GM19238 (cell line): Measurements from ENCODE around the gene HSH2D.

ENCODE experiments used
- DNase-seq: peaks from one replicate; pipeline ENCODE4 v3.0.0; 2011; ENCODE audit warnings: low spot score; ENCODE audit not compliant: insufficient read length

Gene HSH2D

DNA sequence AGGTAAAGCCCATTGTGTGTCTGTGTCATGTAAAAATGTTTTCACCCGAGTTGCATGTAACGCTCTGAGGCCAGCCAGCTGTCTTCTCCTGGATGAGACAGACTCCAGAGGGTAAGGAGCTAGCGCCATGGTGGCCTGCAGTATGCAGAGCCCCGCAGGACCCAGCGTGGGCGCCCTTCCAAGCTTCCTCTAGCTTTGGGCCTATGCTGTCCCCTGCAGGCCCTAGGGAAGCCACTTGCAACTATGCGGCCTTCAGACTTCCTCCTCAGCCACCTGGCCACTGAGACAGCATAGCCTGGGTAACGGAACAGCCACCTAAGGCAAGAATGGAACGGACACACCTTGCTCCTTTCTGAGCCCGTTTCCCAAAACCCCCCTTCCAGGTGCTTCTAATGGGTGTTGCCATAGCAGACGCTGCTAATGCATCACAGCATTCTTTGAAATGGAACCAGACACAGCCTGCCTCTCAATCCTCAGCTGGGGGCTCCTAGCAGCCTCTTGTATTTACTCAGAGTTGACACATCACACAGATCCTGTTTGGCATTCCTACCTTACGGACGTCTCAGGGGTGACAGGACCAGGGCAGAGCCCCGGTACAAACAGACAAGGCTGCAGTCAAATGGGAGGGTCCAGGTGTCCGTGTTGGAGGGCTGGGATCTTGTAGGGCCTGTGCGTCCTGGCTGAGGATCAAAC lies 47.9 kb downstream of the HSH2D start:
- no peak for DNase-seq

DNA sequence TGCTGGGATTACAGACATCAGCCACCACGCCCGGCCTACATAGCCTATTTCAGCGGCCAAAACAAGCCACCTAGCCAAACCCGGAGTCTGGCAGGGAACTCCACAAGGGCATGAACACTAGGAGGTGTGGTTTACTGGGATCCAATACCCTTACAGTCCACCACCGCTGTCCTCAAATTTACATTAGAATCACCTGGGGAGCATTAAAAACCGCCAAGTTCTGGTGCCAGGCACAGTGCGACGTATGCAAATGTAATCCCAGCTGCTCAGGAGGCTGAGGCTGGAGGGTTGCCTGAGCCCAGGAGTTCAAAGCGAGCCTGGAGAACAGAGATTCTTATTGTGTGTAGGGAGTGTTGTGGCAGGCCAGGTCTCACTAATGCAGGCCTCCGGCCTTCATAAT lies 50.0 kb downstream of the HSH2D start:
- no peak for DNase-seq

DNA sequence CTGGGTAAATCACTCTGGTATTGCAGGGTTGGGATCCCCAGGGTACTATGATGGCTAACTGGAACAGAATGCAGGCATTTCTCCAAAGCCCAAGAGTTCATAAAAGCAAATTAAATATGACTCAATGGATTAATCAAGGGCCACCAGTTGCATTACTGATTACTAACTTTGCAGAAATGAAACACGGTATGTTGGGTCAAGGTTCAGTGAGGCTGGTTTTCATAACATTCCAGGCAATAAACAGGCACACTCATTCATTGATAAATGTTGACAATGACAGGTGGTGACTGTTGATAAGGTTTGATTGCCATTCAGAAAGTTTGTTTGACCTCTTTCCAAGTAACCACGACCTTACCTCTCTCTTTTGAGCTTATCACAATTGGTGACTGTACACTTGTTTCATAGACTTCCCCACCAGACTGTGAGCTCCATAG lies 53.7 kb downstream of the HSH2D start:
- DNase-seq: no peak

GRCh38 chr19:16197622-16198369 lies 54.3 kb downstream of the HSH2D start, which contains the start of gene AP1M1:
TSS of gene AP1M1 (plus strand) at chr19:16197911. CDS start at chr19:16198027, 116 bp downstream.
- peak; percentile 98 for DNase-seq

- DNase-seq: no peak
These were observed 54.8 kb downstream of the HSH2D start for GRCh38 chr19:16198370-16198651.

- DNase-seq: no peak
These were observed 55.9 kb downstream of the HSH2D start for GRCh38 chr19:16199275-16199932.

DNA sequence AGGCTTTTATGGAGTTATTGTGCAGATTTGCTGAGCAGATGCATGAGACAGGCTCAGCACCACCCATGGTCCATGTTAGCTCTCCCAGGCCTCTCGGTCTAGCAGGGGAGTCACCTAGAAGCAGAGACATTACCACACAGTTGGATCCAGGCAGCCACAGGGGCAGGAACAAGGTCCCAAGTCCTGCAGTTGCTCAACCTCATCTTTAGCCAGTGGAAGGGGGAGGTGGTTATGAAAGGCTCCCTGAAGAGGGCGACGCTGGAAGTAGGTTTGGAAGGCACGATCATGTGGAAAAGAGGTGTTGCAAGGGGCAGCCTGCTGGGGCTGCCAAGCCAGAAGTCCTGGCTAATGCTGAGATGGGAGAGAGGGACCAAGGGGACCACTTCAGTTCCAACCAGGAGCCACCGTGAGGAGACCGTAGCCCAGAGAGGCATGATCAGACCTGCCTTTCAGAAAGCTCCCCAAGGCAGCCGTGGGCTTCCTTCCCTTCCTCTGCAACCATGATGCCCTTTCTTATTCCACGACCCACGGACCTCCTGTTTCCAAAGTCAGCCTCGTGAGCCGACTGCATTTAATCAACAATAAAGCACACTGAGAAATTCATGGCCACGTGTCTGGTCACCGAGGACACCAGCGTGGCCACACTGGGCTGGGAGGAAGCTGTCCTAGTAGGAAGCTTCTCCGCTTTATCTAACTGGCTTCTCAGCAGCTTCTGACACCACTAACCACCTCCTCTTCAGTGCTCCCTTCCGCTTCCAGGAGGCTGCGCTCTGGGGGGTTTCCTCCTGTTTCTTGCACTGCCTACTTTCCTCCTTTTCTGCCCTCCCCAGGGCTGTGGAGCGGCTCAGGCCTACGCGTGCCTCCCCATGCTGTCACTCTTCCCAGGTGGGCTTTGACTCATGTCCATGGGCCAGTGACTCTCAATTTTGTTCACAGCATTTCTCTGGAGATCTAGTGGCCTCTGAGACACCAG lies 56.8 kb downstream of the HSH2D start:
- no peak for DNase-seq

DNA sequence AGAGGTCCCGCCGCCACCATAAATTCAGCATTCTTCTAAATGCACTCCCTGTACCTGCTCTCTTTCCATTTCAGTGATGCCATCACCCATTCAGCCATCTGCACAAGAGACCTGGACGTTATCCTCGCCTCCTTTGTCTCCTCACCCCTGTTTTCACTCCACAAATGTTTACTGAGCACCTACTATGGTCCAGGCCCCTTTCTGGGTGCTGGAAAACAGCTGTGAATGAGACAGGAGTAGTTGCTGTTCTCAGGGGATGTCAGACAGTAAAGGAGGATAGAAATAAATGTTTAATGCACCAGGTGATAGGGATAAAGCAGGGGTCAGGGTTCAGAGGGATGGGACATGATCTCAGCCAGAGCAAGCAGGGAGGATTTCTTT lies 57.5 kb downstream of the HSH2D start:
- DNase-seq: no peak

- DNase-seq: no peak
These were observed 59.1 kb downstream of the HSH2D start for GRCh38 chr19:16202320-16203255.

DNA sequence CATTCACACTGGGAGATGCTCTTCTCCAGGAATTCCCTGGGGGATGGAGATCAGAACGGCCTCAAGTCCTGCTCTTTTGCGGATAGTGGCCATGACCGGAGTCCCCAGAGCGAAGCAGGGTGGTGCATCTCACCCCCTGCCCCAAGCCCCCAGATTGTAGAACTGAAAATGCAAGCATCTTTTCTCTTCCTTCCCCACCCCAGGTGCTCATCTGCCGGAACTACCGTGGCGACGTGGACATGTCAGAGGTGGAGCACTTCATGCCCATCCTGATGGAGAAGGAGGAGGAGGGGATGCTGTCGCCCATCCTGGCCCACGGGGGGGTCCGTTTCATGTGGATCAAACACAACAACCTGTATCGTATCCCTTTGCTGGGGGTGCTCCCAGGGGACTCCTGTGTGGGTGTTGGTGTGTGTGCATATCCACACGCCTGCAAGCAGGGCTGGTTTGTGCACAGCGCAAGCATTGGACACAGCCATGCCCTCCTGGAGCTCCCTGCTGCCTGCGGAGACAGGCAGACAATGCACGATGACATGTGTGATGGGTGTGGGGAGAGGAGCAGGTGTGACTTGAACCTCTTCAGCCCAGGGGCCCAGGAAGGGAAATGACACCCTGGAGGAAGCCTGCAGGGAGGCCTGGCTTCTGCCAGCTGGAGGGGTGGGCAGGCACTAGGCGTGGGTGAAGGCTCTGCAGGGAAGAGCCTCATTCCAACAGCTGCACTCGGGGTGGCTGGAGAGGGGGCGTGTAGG lies 59.9 kb downstream of the HSH2D start:
- no peak for DNase-seq

DNA sequence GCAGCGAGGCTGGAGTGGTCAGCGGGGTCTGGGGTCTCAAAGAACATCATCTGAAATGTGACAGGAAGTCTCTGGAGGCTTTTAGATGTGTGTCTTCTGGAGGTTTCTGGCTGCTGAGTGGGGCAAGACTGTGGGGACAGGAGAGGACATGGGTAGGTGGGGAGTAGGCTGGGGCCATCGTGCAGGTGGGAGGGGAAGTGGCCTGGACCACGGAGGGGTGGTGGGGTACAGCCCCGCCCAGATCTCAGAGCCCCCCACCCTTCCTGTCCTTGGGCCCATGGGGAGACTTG lies 60.5 kb downstream of the HSH2D start:
- DNase-seq: no peak

GRCh38 chr19:16205205-16206045 lies 61.9 kb downstream of the HSH2D start:
- DNase-seq: no peak

GRCh38 chr19:16206046-16206605 lies 62.6 kb downstream of the HSH2D start:
- no peak for DNase-seq

DNA sequence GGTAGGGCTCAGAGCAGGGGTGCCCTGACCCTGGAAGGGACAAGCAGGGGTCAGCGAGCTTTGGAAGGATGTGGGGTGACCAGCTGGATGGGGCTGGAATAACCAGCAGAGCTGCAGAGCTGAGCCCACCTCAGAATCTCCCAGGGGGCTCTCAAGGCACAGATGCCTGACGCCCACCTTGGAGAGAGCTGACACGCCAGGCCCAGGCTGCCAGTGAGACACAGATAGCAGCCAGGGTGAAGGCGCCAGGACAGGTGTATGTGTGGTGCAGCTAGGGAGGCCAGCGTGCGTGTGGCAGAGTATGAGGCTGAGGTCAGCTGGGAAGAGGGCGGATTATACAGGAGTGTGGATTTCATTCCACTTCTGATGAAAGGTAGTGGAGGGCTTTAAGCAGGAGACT lies 63.2 kb downstream of the HSH2D start:
- no peak for DNase-seq

DNA sequence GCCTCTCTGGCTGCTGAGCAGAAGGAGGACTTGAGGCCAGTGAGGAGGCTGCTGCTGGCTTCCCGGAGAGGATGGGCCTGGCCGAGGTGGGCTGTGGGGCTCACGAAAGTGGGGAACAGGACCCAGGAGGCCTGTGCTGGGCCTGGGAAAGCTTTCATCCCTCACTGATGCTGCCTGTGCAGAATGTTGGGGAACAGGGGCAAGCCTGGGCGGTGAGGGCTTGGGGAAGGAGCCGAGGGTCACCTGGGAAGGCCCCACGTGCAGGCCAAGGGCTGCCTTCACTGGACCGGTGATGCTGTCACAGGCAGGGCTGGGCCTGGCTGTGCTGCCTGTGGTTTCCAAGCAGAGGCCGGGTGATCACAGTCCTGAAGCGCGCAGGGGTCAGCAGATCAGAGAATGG lies 63.6 kb downstream of the HSH2D start:
- no peak for DNase-seq

GRCh38 chr19:16207490-16208025 lies 64.1 kb downstream of the HSH2D start:
- no peak for DNase-seq
